WI38 (cell line): ENCODE results near the gene SFI1.

Source experiments
- H3K4me3 ChIP-seq: 2 replicates; pipeline ENCODE4 v1.5.1; 2011; ENCODE audit warnings: low read depth, mild to moderate bottlenecking, control low read depth, low read length
- CTCF ChIP-seq: IDR thresholded peaks from 2 replicates; pipeline ENCODE4 v1.5.1; 2012; ENCODE audit warnings: low read depth, mild to moderate bottlenecking, control low read depth, low read length

Gene SFI1

GRCh38 chr22:31635638-31636306, 139.4 kb downstream of the SFI1 start:
- no peak for TF ChIP-seq CTCF
- H3K4me3 ChIP-seq: no peak overlapping the region

GRCh38 chr22:31637447-31637890, 141.1 kb downstream of the SFI1 start:
- H3K4me3 ChIP-seq: no peak overlapping the region
- TF ChIP-seq CTCF: no peak

- TF ChIP-seq CTCF: no peak
- H3K4me3 ChIP-seq: no peak overlapping the region
Observed at GRCh38 chr22:31637891-31638618, 141.7 kb downstream of the SFI1 start.

- no peak for TF ChIP-seq CTCF
Observed at GRCh38 chr22:31639436-31640039, 143.2 kb downstream of the SFI1 start.

GRCh38 chr22:31646186-31647019, 150.1 kb downstream of the SFI1 start:
- TF ChIP-seq CTCF: no peak
- no peak overlapping the region for H3K4me3 ChIP-seq

More at GRCh38 chr22:31639436-31640039, 143.2 kb downstream of the SFI1 start:
- no peak overlapping the region for H3K4me3 ChIP-seq

GRCh38 chr22:31647066-31647465, 150.7 kb downstream of the SFI1 start:
- H3K4me3 ChIP-seq: no peak overlapping the region
- no peak for TF ChIP-seq CTCF
